Gastrocnemius medialis (tissue), 4 donors: Measurements from ENCODE around the gene VPS4B.

Source experiments
- CTCF ChIP-seq, 5 experiments: fragments of 450-650 bp in 3 of 5; fragments of 200-600 bp in 2 of 5; sonication (generic) in 2 of 5; IDR thresholded peaks in 4 of 5; conservative IDR thresholded peaks in 1 of 5; 1 replicate in 4 of 5; 2 replicates in 1 of 5; pipeline ENCODE4 v1.5.1; 2016 to 2019; ENCODE audit warnings: antibody characterized with exemption in 5 of 5, mild to moderate bottlenecking in 3 of 5, moderate library complexity in 3 of 5
- POLR2A ChIP-seq, 2 donors: fragments of 450-650 bp; IDR thresholded peaks; one replicate each; pipeline ENCODE4 v1.6.1; 2017; ENCODE audit warnings: antibody characterized with exemption in 2 of 2, mild to moderate bottlenecking in 2 of 2, moderate library complexity in 2 of 2

DNA sequence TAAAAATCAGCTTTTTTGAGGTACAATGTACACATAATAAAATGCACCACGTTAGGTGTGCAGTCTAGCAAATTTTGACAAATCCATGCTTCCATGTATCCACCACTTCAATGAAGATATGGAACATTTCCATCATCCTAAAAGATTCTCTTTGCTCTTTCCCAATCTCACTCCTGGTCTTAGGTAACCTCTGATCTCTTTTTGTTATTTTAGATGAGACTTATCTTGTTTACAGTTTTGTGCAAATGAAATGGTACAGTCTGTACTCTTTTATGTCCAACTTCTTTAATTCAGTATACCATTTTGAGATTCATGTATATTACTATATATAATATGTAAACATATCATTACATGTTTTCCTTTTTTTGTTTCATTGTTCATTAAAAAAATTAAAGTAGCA, 38.1 kb upstream of the VPS4B start:
- TF ChIP-seq CTCF (IDR thresholded peaks at IDR 0.05 in 4 of 5, conservative IDR thresholded peaks at IDR 0.05 in 1 of 5) = no peak
- no peak for TF ChIP-seq POLR2A (IDR thresholded peaks at IDR 0.05)
